HEK293T (cell line): Measurements from ENCODE around the gene CCM2.
"Not testable (repeated sequence)": the region's sequence is repeated elsewhere in the genome, so short reads cannot be mapped to it uniquely, and the experiment has no call there.

ENCODE experiments used
- CTCF ChIA-PET: fragments of 350-600 bp; formaldehyde crosslinking; extraction: SDS; loops from one replicate; lab custom pipeline; 2021; ENCODE audit warnings: antibody characterized with exemption, inconsistent platforms; lab: Yijun Ruan, JAX
- POLR2A ChIA-PET: fragments of 350-600 bp; formaldehyde crosslinking; extraction: SDS; loops from one replicate; lab custom pipeline; 2020; ENCODE audit warnings: antibody characterized with exemption, inconsistent platforms; lab: Yijun Ruan, JAX
- DNase-seq: peaks from one replicate; pipeline ENCODE4 v3.0.0; 2012; ENCODE audit warnings: mixed read lengths; ENCODE audit errors: extremely low spot score
- ARNT ChIP-seq: fragments of 450-650 bp; IDR thresholded peaks from 2 replicates; pipeline ENCODE4 v1.6.1; 2017; ENCODE audit warnings: mild to moderate bottlenecking
- BHLHE40 ChIP-seq: fragments of 450-650 bp; IDR thresholded peaks from 2 replicates; pipeline ENCODE4 v1.6.1; 2016; ENCODE audit warnings: mild to moderate bottlenecking, moderate library complexity, borderline replicate concordance
- CTBP1 ChIP-seq: fragments of 450-650 bp; IDR thresholded peaks from 2 replicates; pipeline ENCODE4 v1.6.1; 2016; ENCODE audit warnings: borderline replicate concordance
- ELF4 ChIP-seq: fragments of 450-650 bp; IDR thresholded peaks from 2 replicates; pipeline ENCODE4 v1.6.1; 2017; ENCODE audit warnings: antibody characterized with exemption
- FOXA1 ChIP-seq: fragments of 450-650 bp; IDR thresholded peaks from 2 replicates; pipeline ENCODE4 v1.6.1; 2016; ENCODE audit warnings: mild to moderate bottlenecking
- FOXK2 ChIP-seq: fragments of 450-650 bp; IDR thresholded peaks from 2 replicates; pipeline ENCODE4 v1.6.1; 2016; ENCODE audit warnings: mild to moderate bottlenecking
- FOXM1 ChIP-seq: fragments of 450-650 bp; IDR thresholded peaks from 2 replicates; pipeline ENCODE4 v1.6.1; 2017; ENCODE audit warnings: mild to moderate bottlenecking, borderline replicate concordance
- HDGF ChIP-seq: fragments of 450-650 bp; IDR thresholded peaks from 2 replicates; pipeline ENCODE4 v1.6.1; 2017; ENCODE audit warnings: antibody characterized with exemption, borderline replicate concordance
- L3MBTL2 ChIP-seq: fragments of 450-650 bp; conservative IDR thresholded peaks from 2 replicates; pipeline ENCODE4 v1.6.1; 2016; ENCODE audit warnings: mild to moderate bottlenecking
- LEF1 ChIP-seq: fragments of 450-650 bp; IDR thresholded peaks from 2 replicates; pipeline ENCODE4 v1.6.1; 2017; ENCODE audit warnings: mild to moderate bottlenecking, borderline replicate concordance
- NFRKB ChIP-seq: fragments of 450-650 bp; IDR thresholded peaks from 2 replicates; pipeline ENCODE4 v1.6.1; 2016; ENCODE audit warnings: mild to moderate bottlenecking, moderate library complexity
- PKNOX1 ChIP-seq: fragments of 450-650 bp; IDR thresholded peaks from 2 replicates; pipeline ENCODE4 v1.6.1; 2016
- SP1 ChIP-seq: fragments of 450-650 bp; IDR thresholded peaks from 2 replicates; pipeline ENCODE4 v1.6.1; 2017
- SUZ12 ChIP-seq: fragments of 450-650 bp; IDR thresholded peaks from 2 replicates; pipeline ENCODE4 v1.6.1; 2016; ENCODE audit warnings: mild to moderate bottlenecking
- TARDBP ChIP-seq: fragments of 450-650 bp; IDR thresholded peaks from 2 replicates; pipeline ENCODE4 v1.6.1; 2016
- ZNF384 ChIP-seq: fragments of 450-650 bp; IDR thresholded peaks from 2 replicates; pipeline ENCODE4 v1.6.1; 2016

Gene CCM2

GRCh38 chr7:45112648-45113047 is 112.6 kb downstream of the CCM2 start:
- CTCF ChIA-PET = no interaction called here
- POLR2A ChIA-PET = interaction anchor here (1.0 to 3.4 kb wide), 8 partner anchors 12 to 308 kb away, joined by 4 to 30 read pairs (median 11); no protein-coding TSS in a partner anchor
- TF ChIP-seq NFRKB (no peak), FOXA1 (no peak), L3MBTL2 (no peak), ARNT (no peak)
- no peak for DNase-seq

- DNase-seq, CTCF ChIA-PET: not testable (repeated sequence)
- POLR2A ChIA-PET = interaction anchor here (3.4 kb wide), 1 partner anchor 10 kb away, joined by 30 read pairs; no protein-coding TSS in a partner anchor
Observed at GRCh38 chr7:45114257-45114656, 114.3 kb downstream of the CCM2 start.

- POLR2A ChIA-PET = no interaction called here
- no peak for DNase-seq
- CTCF ChIA-PET = no interaction called here
- TF ChIP-seq FOXA1 (no peak), NFRKB (no peak), SP1 (no peak), HDGF (no peak)
Observed at GRCh38 chr7:45114926-45115325, 114.9 kb downstream of the CCM2 start.

- ChIA-PET CTCF (no interaction called here), POLR2A (no interaction called here)
Observed at GRCh38 chr7:45116048-45116447, 116.0 kb downstream of the CCM2 start.

GRCh38 chr7:45117582-45117981 is 117.6 kb downstream of the CCM2 start:
- DNase-seq = no peak
- TF ChIP-seq ZNF384 (no peak), BHLHE40 (no peak), LEF1 (no peak), TARDBP (no peak), L3MBTL2 (no peak), ELF4 (no peak), FOXM1 (no peak), ARNT (no peak), FOXA1 (no peak), FOXK2 (no peak), SUZ12 (no peak), HDGF (no peak), SP1 (no peak)
- CTCF ChIA-PET = no interaction called here
- POLR2A ChIA-PET = no interaction called here

More at GRCh38 chr7:45116048-45116447, 116.0 kb downstream of the CCM2 start:
- TF ChIP-seq ARNT (no peak), CTBP1 (no peak), PKNOX1 (no peak), SUZ12 (no peak), L3MBTL2 (no peak), SP1 (no peak), BHLHE40 (no peak), FOXA1 (no peak), ZNF384 (no peak), LEF1 (no peak)
- DNase-seq = no peak

- TF ChIP-seq FOXK2 (no peak), SP1 (no peak), FOXM1 (no peak), NFRKB (no peak), PKNOX1 (no peak), ELF4 (no peak), L3MBTL2 (no peak), ARNT (no peak), TARDBP (no peak), SUZ12 (no peak), HDGF (no peak), LEF1 (no peak), ZNF384 (no peak), FOXA1 (no peak)
- CTCF ChIA-PET = no interaction called here
- no peak for DNase-seq
- POLR2A ChIA-PET = no interaction called here
Observed at GRCh38 chr7:45118292-45118691, 118.3 kb downstream of the CCM2 start.

GRCh38 chr7:45118889-45119331 is 118.9 kb downstream of the CCM2 start:
- DNase-seq = no peak
- no peak for TF ChIP-seq HDGF
- no peak for TF ChIP-seq LEF1
- TF ChIP-seq SP1 = no peak
- TF ChIP-seq L3MBTL2 = no peak
- no peak for TF ChIP-seq ELF4
- TF ChIP-seq SUZ12 = no peak
- no peak for TF ChIP-seq BHLHE40
- no peak for TF ChIP-seq NFRKB
- no peak for TF ChIP-seq FOXK2
- TF ChIP-seq PKNOX1 = no peak
- TF ChIP-seq FOXM1 = no peak
- no peak for TF ChIP-seq CTBP1
- TF ChIP-seq ARNT = no peak
- no peak for TF ChIP-seq FOXA1
- TF ChIP-seq ZNF384 = no peak
- ChIA-PET CTCF (no interaction called here), POLR2A (interaction anchor here (0.8 kb wide), 1 partner anchor 10 kb away, joined by 3 read pairs; no protein-coding TSS in a partner anchor)
